GM04503 (cell line): Measurements from ENCODE around the gene ACTR3.
"Not testable (repeated sequence)": the region's sequence is repeated elsewhere in the genome, so short reads cannot be mapped to it uniquely, and the experiment has no call there.

Source experiments
- DNase-seq: peaks from one replicate; pipeline ENCODE4 v3.0.0-alpha.2; 2012; ENCODE audit warnings: low read depth

Gene ACTR3

GRCh38 chr2:113889471-113890252, at the start of gene ACTR3:
Gene ACTR3 (plus strand): TSS chr2:113890089. CDS start chr2:113890280, 191 bp downstream.
- DNase-seq, result peak; percentile 91

- no peak for DNase-seq
Observed at GRCh38 chr2:113840518-113840917, 49.4 kb upstream of the ACTR3 start.

GRCh38 chr2:113842919-113843736, 46.8 kb upstream of the ACTR3 start:
- peak; percentile 92 for DNase-seq

- DNase-seq, result not testable (repeated sequence)
Observed at GRCh38 chr2:113843737-113844050, 46.2 kb upstream of the ACTR3 start.

GRCh38 chr2:113845261-113845660, 44.6 kb upstream of the ACTR3 start:
- no peak for DNase-seq

GRCh38 chr2:113845796-113846195, 44.1 kb upstream of the ACTR3 start:
- not testable (repeated sequence) for DNase-seq

- DNase-seq, result no peak
Observed at GRCh38 chr2:113846429-113846828, 43.5 kb upstream of the ACTR3 start.

- no peak for DNase-seq
Observed at GRCh38 chr2:113847144-113847543, 42.7 kb upstream of the ACTR3 start.

- no peak for DNase-seq
Observed at GRCh38 chr2:113848758-113849415, 41.0 kb upstream of the ACTR3 start.

- DNase-seq, result no peak
Observed at GRCh38 chr2:113850687-113851086, 39.2 kb upstream of the ACTR3 start.

GRCh38 chr2:113851640-113852039, 38.2 kb upstream of the ACTR3 start:
- DNase-seq, result no peak

- no peak for DNase-seq
Observed at GRCh38 chr2:113854208-113854607, 35.7 kb upstream of the ACTR3 start.

GRCh38 chr2:113854970-113855740, 34.7 kb upstream of the ACTR3 start:
- DNase-seq, result no peak

GRCh38 chr2:113857464-113857863, 32.4 kb upstream of the ACTR3 start:
- DNase-seq, result no peak

GRCh38 chr2:113858764-113859163, 31.1 kb upstream of the ACTR3 start:
- peak; percentile 84 for DNase-seq

- DNase-seq, result no peak
Observed at GRCh38 chr2:113861740-113862139, 28.1 kb upstream of the ACTR3 start.

- DNase-seq, result no peak
Observed at GRCh38 chr2:113863144-113863543, 26.7 kb upstream of the ACTR3 start.

GRCh38 chr2:113867571-113867970, 22.3 kb upstream of the ACTR3 start:
- DNase-seq, result no peak

- no peak for DNase-seq
Observed at GRCh38 chr2:113869253-113869652, 20.6 kb upstream of the ACTR3 start.

GRCh38 chr2:113872201-113872600, 17.7 kb upstream of the ACTR3 start:
- no peak for DNase-seq

GRCh38 chr2:113873867-113874266, 16.0 kb upstream of the ACTR3 start:
- DNase-seq, result no peak

GRCh38 chr2:113875135-113875534, 14.8 kb upstream of the ACTR3 start:
- no peak for DNase-seq
